ENCODE data around the gene EYA2. TPM values are rescaled to one million over a fixed set of nuclear protein-coding genes. Genes with fewer than 3 reads are reported as not detected.

Gene EYA2
- total and polyA plus RNA-seq, 2 donors (not counting 3 experiments of a cell fraction or from before 2014, with no cell fraction given): not detected

DNA sequence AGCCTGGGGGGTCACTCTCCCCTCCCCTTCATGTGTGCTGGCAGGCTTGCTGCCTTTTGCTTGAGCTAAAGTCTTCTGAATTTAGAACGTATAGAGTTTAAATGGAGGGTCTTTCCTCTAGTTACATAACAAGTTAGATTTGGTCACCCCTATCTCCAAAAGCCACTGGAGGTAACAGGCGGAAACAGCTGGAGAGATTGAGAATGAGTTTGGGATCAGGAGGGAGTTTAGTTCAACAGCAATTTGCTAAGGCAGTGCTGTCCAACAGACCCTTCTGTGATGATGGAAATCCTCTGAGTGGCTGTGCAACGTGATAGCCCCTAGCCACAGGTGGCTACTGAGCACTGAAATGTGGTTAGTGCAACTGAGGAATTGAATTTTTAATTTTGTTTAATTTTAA is 132.8 kb downstream of the EYA2 start:
- Histone ChIP-seq H3K27me3 (ENCODE audit: control insufficient read depth in 2 of 2, insufficient read depth in 2 of 2, low read length in 2 of 2) (no peaks in the 10 kb centered on the region), H4K20me1 (replicated peaks; ENCODE audit: control insufficient read depth, extremely low read depth, insufficient read depth, low read length) (no peaks in the 10 kb centered on the region), H3K9me1 (replicated peaks; ENCODE audit: control insufficient read depth, extremely low read depth, insufficient read depth, low read length) (no peaks in the 10 kb centered on the region), H3K9me3 (replicated peaks; ENCODE audit: control insufficient read depth, insufficient read depth, low read length) (no peaks in the 10 kb centered on the region), H3K79me2 (ENCODE audit: control insufficient read depth, insufficient read depth, low read length) (no peaks in the 10 kb centered on the region), H3K36me3 (ENCODE audit: control insufficient read depth in 2 of 2, extremely low read depth in 1 of 2, insufficient read depth in 2 of 2, low read length in 2 of 2) (no peaks in the 10 kb centered on the region), H3K4me3 (replicated peaks in 1 of 3; ENCODE audit: insufficient read depth in 1 of 3, low read depth in 1 of 3, low read length in 3 of 3) (no peak overlapping the region), H3K4me2 (ENCODE audit: insufficient read depth, low read length) (no peak overlapping the region), H3K4me1 (ENCODE audit: control insufficient read depth, extremely low read depth, insufficient read depth, low read length) (no peaks in the 10 kb centered on the region), H3K27ac (ENCODE audit: insufficient read depth, low read depth, low read length) (no peak overlapping the region), H2AFZ (ENCODE audit: low read depth, low read length) (no peak overlapping the region), H3K9ac (replicated peaks; ENCODE audit: extremely low read depth, insufficient read depth, low read length) (no peak overlapping the region)
- ChIA-PET CTCF (no interaction called here), POLR2A (no interaction called here)
- dilution Hi-C loops (cut with MboI; ENCODE audit: extremely low pct_ligation_motif_present, low sequenced_read_pairs) (no loop called here), intact Hi-C loops (cut with micrococcal nuclease) (no loop called here)
- DNase-seq (ENCODE audit: low read depth, low spot score): no peak
- BruUV-seq (replicated peaks): no TSS peak
- TF ChIP-seq JUN (IDR thresholded peaks at IDR 0.05; ENCODE audit: borderline replicate concordance, insufficient read depth, insufficient read length, low read depth): no peak
- TF ChIP-seq FOS (IDR thresholded peaks at IDR 0.05; ENCODE audit: borderline replicate concordance, insufficient read depth, low read length): no peak
- TF ChIP-seq, protein P1, sequence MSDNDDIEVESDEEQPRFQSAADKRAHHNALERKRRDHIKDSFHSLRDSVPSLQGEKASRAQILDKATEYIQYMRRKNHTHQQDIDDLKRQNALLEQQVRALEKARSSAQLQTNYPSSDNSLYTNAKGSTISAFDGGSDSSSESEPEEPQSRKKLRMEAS (IDR thresholded peaks at IDR 0.05; ENCODE audit: insufficient read depth, insufficient read length): no peak
- TF ChIP-seq MYC (IDR thresholded peaks at IDR 0.05; ENCODE audit: low read depth, low read length): no peak
- TF ChIP-seq GATA2 (IDR thresholded peaks at IDR 0.05; ENCODE audit: insufficient read depth, insufficient read length, low read depth, low read length): no peak
- TF ChIP-seq POLR2A (IDR thresholded peaks at IDR 0.05; ENCODE audit: low read depth, low read length): no peak
- TF ChIP-seq, protein P2, sequence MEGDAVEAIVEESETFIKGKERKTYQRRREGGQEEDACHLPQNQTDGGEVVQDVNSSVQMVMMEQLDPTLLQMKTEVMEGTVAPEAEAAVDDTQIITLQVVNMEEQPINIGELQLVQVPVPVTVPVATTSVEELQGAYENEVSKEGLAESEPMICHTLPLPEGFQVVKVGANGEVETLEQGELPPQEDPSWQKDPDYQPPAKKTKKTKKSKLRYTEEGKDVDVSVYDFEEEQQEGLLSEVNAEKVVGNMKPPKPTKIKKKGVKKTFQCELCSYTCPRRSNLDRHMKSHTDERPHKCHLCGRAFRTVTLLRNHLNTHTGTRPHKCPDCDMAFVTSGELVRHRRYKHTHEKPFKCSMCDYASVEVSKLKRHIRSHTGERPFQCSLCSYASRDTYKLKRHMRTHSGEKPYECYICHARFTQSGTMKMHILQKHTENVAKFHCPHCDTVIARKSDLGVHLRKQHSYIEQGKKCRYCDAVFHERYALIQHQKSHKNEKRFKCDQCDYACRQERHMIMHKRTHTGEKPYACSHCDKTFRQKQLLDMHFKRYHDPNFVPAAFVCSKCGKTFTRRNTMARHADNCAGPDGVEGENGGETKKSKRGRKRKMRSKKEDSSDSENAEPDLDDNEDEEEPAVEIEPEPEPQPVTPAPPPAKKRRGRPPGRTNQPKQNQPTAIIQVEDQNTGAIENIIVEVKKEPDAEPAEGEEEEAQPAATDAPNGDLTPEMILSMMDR (IDR thresholded peaks at IDR 0.05; ENCODE audit: extremely low read depth in 1 of 2, insufficient read depth in 1 of 2, low read depth in 1 of 2, low read length in 2 of 2): no peak
- no peak for TF ChIP-seq POLR2AphosphoS5 (IDR thresholded peaks at IDR 0.05; ENCODE audit: insufficient read depth, low read depth, low read length)
- no peak for TF ChIP-seq EZH2 (IDR thresholded peaks at IDR 0.05; ENCODE audit: borderline replicate concordance, low read depth, low read length, severe bottlenecking)
- FAIRE-seq: no peak

Measured in endothelial cell of umbilical vein (primary cell).